SU-DHL-6 (cell line): Measurements from ENCODE around the gene ZNF184.

ENCODE experiments used
- CTCF ChIP-seq: fragments of 200-600 bp; sonication (generic); IDR thresholded peaks from one replicate; pipeline ENCODE4 v1.5.1; 2017; ENCODE audit warnings: antibody characterized with exemption, mild to moderate bottlenecking, low read length, moderate library complexity; ENCODE audit not compliant: insufficient read depth, poor library complexity, severe bottlenecking
- EZH2phosphoT487 ChIP-seq: fragments of 200-600 bp; sonication (generic), shearing (Covaris generic); conservative IDR thresholded peaks from 2 replicates; pipeline ENCODE4 v1.6.1; 2018; ENCODE audit warnings: mild to moderate bottlenecking, antibody characterized with exemption, low read length, moderate library complexity, mixed read lengths

GRCh38 chr6:27474172-27474465 lies 1.2 kb upstream of the ZNF184 start:
- TF ChIP-seq CTCF (no peak), EZH2phosphoT487 (no peak)
